DND-41 (cell line): ENCODE results near the gene ACOXL.

Experiments used
- ATAC-seq: fragments of 200-7000 bp; cut with Tn5 transposase; 3 replicates; pipeline ENCODE4 v1.9.1; 2021; ENCODE audit warnings: low read depth; ENCODE audit not compliant: insufficient read depth
- DNase-seq: peaks from one replicate; pipeline ENCODE4 v3.0.0-alpha.2; 2020
- H2AFZ ChIP-seq: 2 replicates; pipeline ENCODE4 v1.6.0; 2012; ENCODE audit warnings: low read depth, low read length
- H3K27ac ChIP-seq: 2 replicates; pipeline ENCODE4 v1.5.1; 2012; ENCODE audit warnings: low read length, inconsistent platforms
- H3K27me3 ChIP-seq: fragments of 200-600 bp; sonication (generic); 2 replicates; pipeline ENCODE4 v1.6.0; 2012; ENCODE audit warnings: low read length, mild to moderate bottlenecking, inconsistent platforms; ENCODE audit not compliant: insufficient read depth, poor library complexity
- H3K36me3 ChIP-seq: 2 replicates; pipeline ENCODE4 v1.5.1; 2012; ENCODE audit warnings: low read length, inconsistent platforms; ENCODE audit not compliant: insufficient read depth
- H3K4me1 ChIP-seq: 2 replicates; pipeline ENCODE4 v1.5.1; 2012; ENCODE audit warnings: mild to moderate bottlenecking, low read length; ENCODE audit not compliant: insufficient read depth
- H3K4me2 ChIP-seq: 2 replicates; pipeline ENCODE4 v1.6.0; 2012; ENCODE audit warnings: mild to moderate bottlenecking, moderate library complexity, low read length, inconsistent platforms; ENCODE audit not compliant: insufficient read depth
- H3K4me3 ChIP-seq, 2 experiments: fragments of 200-600 bp in 1 of 2; shearing (Covaris generic) in 1 of 2; 2 replicates each; pipeline ENCODE4 v1.5.1; 2012 to 2016; ENCODE audit warnings: inconsistent platforms in 2 of 2, low read length in 2 of 2, mild to moderate bottlenecking in 2 of 2, low read depth in 1 of 2, moderate library complexity in 1 of 2
- H3K79me2 ChIP-seq: 2 replicates; pipeline ENCODE4 v1.6.0; 2012; ENCODE audit warnings: low read length, inconsistent platforms; ENCODE audit not compliant: insufficient read depth
- H3K9ac ChIP-seq: 2 replicates; pipeline ENCODE4 v1.6.0; 2012; ENCODE audit warnings: low read depth, mild to moderate bottlenecking, inconsistent platforms, low read length, moderate library complexity
- H3K9me3 ChIP-seq: 2 replicates; pipeline ENCODE4 v1.5.1; 2012; ENCODE audit warnings: low read length, moderate library complexity, mild to moderate bottlenecking, inconsistent platforms; ENCODE audit not compliant: insufficient read depth, severe bottlenecking
- H4K20me1 ChIP-seq: 2 replicates; pipeline ENCODE4 v1.6.0; 2012; ENCODE audit warnings: low read length; ENCODE audit not compliant: insufficient read depth
- CTCF ChIP-seq: IDR thresholded peaks from 2 replicates; pipeline ENCODE4 v1.5.1; 2012; ENCODE audit warnings: borderline replicate concordance, low read length, moderate library complexity, mild to moderate bottlenecking; ENCODE audit not compliant: poor library complexity, severe bottlenecking; ENCODE audit errors: extremely low read depth
- EZH2 ChIP-seq: IDR thresholded peaks from 3 replicates; pipeline ENCODE4 v1.6.1; 2012; ENCODE audit warnings: borderline replicate concordance, low read depth, mild to moderate bottlenecking, moderate library complexity, low read length, inconsistent platforms; ENCODE audit not compliant: severe bottlenecking

ACOXL gene

GRCh38 chr2:111121828-111122630 lies 389.7 kb downstream of the ACOXL start:
- H3K36me3 ChIP-seq, result peaks cover 48% of the 10 kb centered on the region
- H3K79me2 ChIP-seq, result peaks cover 60% of the 10 kb centered on the region
- H3K4me1 ChIP-seq, result peaks cover 48% of the 10 kb centered on the region
- TF ChIP-seq CTCF, result no peak
- no peak for TF ChIP-seq EZH2
- H3K9me3 ChIP-seq, result no peaks in the 10 kb centered on the region
- 0 out of 2 replicates have a peak overlapping the region, but pooled peaks have one; percentile 70 for H2AFZ ChIP-seq
- peaks cover 31% of the 10 kb centered on the region for H4K20me1 ChIP-seq
- H3K4me3 ChIP-seq, result peak overlapping the region; percentile 65 to 76
- H3K27me3 ChIP-seq, result no peaks in the 10 kb centered on the region
- peak overlapping the region; percentile 82 for H3K27ac ChIP-seq
- H3K9ac ChIP-seq, result peak overlapping the region; percentile 77
- 0 out of 3 replicates have a peak, but pooled peaks have one; percentile 1 for ATAC-seq
- peak; percentile 29 for DNase-seq
- peak overlapping the region; percentile 95 for H3K4me2 ChIP-seq

- Histone ChIP-seq H3K4me2 (peak overlapping the region; percentile 95), H3K4me1 (peaks cover 48% of the 10 kb centered on the region), H3K27ac (no peak overlapping the region), H3K9me3 (no peaks in the 10 kb centered on the region), H3K9ac (no peak overlapping the region), H3K4me3 (peak overlapping the region in 1 of 2 experiments; percentile 76; a peak in 2 of 4 replicates), H2AFZ (no peak overlapping the region), H3K27me3 (no peaks in the 10 kb centered on the region), H3K36me3 (peaks cover 55% of the 10 kb centered on the region), H4K20me1 (peaks cover 31% of the 10 kb centered on the region), H3K79me2 (peaks cover 68% of the 10 kb centered on the region)
- ATAC-seq, result no peak
- DNase-seq, result no peak
- no peak for TF ChIP-seq EZH2
- TF ChIP-seq CTCF, result no peak
Measured at GRCh38 chr2:111122631-111123421, 390.5 kb downstream of the ACOXL start.

- no peaks in the 10 kb centered on the region for H3K27me3 ChIP-seq
- H3K36me3 ChIP-seq, result peaks cover 64% of the 10 kb centered on the region
- peaks cover 48% of the 10 kb centered on the region for H3K4me1 ChIP-seq
- H4K20me1 ChIP-seq, result peaks cover 31% of the 10 kb centered on the region
- H3K4me2 ChIP-seq, result peak overlapping the region; percentile 47; the same call in 1 of the 2 replicates
- H3K9ac ChIP-seq, result no peak overlapping the region
- no peak overlapping the region for H2AFZ ChIP-seq
- no peak for ATAC-seq
- peaks cover 78% of the 10 kb centered on the region for H3K79me2 ChIP-seq
- H3K27ac ChIP-seq, result 0 out of 2 replicates have a peak overlapping the region, but pooled peaks have one; percentile 7
- no peak for DNase-seq
- TF ChIP-seq EZH2 (no peak), CTCF (no peak)
- peak overlapping the region in 1 of 2 experiments; percentile 29; a peak in 1 of 4 replicates for H3K4me3 ChIP-seq
- H3K9me3 ChIP-seq, result no peaks in the 10 kb centered on the region
Measured at GRCh38 chr2:111123751-111124150, 391.4 kb downstream of the ACOXL start.
